Astrocyte of the spinal cord (primary cell): ENCODE measurements around the gene WWTR1.

Experiments
- DNase-seq: peaks from one replicate; pipeline ENCODE4 v3.0.0; 2011; ENCODE audit warnings: low read depth, low spot score
- H3K4me3 ChIP-seq: 2 replicates; pipeline ENCODE4 v1.5.1; 2011; ENCODE audit warnings: low read depth, mild to moderate bottlenecking, low read length, moderate library complexity
- CTCF ChIP-seq: IDR thresholded peaks from 2 replicates; pipeline ENCODE4 v1.5.1; 2012; ENCODE audit warnings: low read depth, mild to moderate bottlenecking, low read length, inconsistent platforms
- in situ Hi-C: cut with HindIII; loops from 2 replicates; pipeline ENCODE4 v1.10.0; 2017; ENCODE audit warnings: low sequenced_read_pairs

Gene WWTR1

GRCh38 chr3:149701206-149701976 lies 43.6 kb upstream of the WWTR1 start:
- DNase-seq: no peak
- in situ Hi-C loops: no loop called here
- no peak for TF ChIP-seq CTCF
- H3K4me3 ChIP-seq: no peak overlapping the region

- DNase-seq: no peak
- in situ Hi-C loops: no loop called here
- no peak for TF ChIP-seq CTCF
- no peak overlapping the region for H3K4me3 ChIP-seq
Observed at GRCh38 chr3:149688122-149688757, 30.4 kb upstream of the WWTR1 start.

- TF ChIP-seq CTCF: no peak
- no peak for DNase-seq
- H3K4me3 ChIP-seq: no peak overlapping the region
- in situ Hi-C loops: no loop called here
Observed at GRCh38 chr3:149686996-149687395, 29.2 kb upstream of the WWTR1 start.

GRCh38 chr3:149678351-149678950 lies 20.6 kb upstream of the WWTR1 start:
- no peak for TF ChIP-seq CTCF
- in situ Hi-C loops: no loop called here
- no peak for DNase-seq
- no peak overlapping the region for H3K4me3 ChIP-seq

GRCh38 chr3:149673393-149673792 lies 15.6 kb upstream of the WWTR1 start:
- no peak for TF ChIP-seq CTCF
- DNase-seq: no peak
- no peak overlapping the region for H3K4me3 ChIP-seq
- in situ Hi-C loops: no loop called here

- no peak for DNase-seq
- TF ChIP-seq CTCF: no peak
- in situ Hi-C loops: no loop called here
- H3K4me3 ChIP-seq: no peak overlapping the region
Observed at GRCh38 chr3:149670742-149671492, 13.1 kb upstream of the WWTR1 start.
